ENCODE data around the gene VSX1.

VSX1 gene

GRCh38 chr20:25039697-25040437, 42.1 kb downstream of the VSX1 start:
- DNase-seq (ENCODE audit: low spot score) = no peak

GRCh38 chr20:25038591-25039015, 43.3 kb downstream of the VSX1 start:
- no peak for DNase-seq (ENCODE audit: low spot score)

- no peak for DNase-seq (ENCODE audit: low spot score)
Measured at GRCh38 chr20:25038103-25038410, 43.9 kb downstream of the VSX1 start.

- no peak for DNase-seq (ENCODE audit: low spot score)
Measured at GRCh38 chr20:25037288-25038102, 44.4 kb downstream of the VSX1 start.

GRCh38 chr20:25036331-25036936, 45.5 kb downstream of the VSX1 start:
- DNase-seq (ENCODE audit: low spot score) = no peak

GRCh38 chr20:25035921-25036320, 46.0 kb downstream of the VSX1 start:
- DNase-seq (ENCODE audit: low spot score) = no peak

GRCh38 chr20:25033924-25034300, 48.0 kb downstream of the VSX1 start:
- no peak for DNase-seq (ENCODE audit: low spot score)

- no peak for DNase-seq (ENCODE audit: low spot score)
Measured at GRCh38 chr20:25033265-25033923, 48.5 kb downstream of the VSX1 start.

- no peak for DNase-seq (ENCODE audit: low spot score)
Measured at GRCh38 chr20:25032478-25033264, 49.3 kb downstream of the VSX1 start.

GRCh38 chr20:25032065-25032477, 49.9 kb downstream of the VSX1 start:
- DNase-seq (ENCODE audit: low spot score) = no peak

- no peak for DNase-seq (ENCODE audit: low spot score)
Measured at GRCh38 chr20:25031241-25031640, 50.7 kb downstream of the VSX1 start.

- DNase-seq (ENCODE audit: low spot score) = no peak
Measured at GRCh38 chr20:25030649-25031207, 51.2 kb downstream of the VSX1 start.

GRCh38 chr20:25030007-25030648, 51.8 kb downstream of the VSX1 start:
- DNase-seq (ENCODE audit: low spot score) = no peak

- no peak for DNase-seq (ENCODE audit: low spot score)
Measured at GRCh38 chr20:25025986-25026605, 55.8 kb downstream of the VSX1 start.
